HG02870 (cell line): ENCODE results near the gene PTH.

Experiments used
- ATAC-seq: cut with Tn5 transposase; IDR thresholded peaks from one replicate; pipeline ENCODE4 v1.9.1; 2021; ENCODE audit warnings: mild to moderate bottlenecking, moderate library complexity; ENCODE audit not compliant: unreplicated experiment

PTH gene

DNA sequence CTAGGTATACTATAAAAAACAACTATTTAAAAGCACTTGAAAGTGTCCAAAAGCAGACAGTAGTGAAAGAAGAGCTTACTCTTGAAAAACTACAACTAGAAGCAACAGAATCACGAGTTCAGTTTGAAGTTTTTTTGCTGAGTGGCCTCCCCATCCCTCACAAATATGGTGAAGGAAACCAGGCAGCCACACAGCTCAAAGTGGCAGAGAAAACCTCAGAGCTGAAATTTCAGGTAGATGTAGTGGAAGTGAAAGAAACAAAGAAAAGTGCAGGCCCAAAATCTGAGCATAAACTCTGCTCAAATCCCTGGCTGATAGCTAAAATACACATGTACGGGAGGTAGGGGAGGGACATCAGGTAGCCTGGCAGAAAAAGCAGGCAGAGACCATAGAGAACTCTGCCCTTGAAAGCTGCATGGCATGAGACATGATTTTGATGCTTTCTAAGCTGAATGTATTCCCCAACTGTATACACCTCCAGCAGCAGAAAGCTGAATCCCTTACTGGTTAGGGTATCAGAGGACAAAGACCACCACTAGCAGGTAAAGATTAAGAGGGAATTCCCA, 44.9 kb downstream of the PTH start:
- ATAC-seq, result peak; percentile 74

DNA sequence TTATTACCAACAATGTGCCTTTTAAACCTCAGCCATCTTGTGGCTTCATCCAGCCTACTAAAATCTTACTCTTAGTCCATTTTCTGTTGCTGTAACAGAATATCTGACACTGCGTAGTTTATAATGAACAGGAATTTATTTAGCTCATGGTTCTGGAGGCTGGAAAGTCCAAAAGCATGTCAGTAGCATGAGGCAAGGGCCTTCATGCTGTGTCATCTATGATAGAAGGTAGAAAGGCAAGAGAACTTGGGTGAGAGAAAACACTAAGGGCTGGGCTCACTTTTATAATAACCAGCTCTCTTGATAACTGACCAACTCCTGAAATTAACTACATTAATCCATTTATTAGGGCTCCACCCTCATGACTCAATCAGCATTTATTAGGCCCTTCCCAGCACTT, 46.3 kb downstream of the PTH start:
- no peak for ATAC-seq

DNA sequence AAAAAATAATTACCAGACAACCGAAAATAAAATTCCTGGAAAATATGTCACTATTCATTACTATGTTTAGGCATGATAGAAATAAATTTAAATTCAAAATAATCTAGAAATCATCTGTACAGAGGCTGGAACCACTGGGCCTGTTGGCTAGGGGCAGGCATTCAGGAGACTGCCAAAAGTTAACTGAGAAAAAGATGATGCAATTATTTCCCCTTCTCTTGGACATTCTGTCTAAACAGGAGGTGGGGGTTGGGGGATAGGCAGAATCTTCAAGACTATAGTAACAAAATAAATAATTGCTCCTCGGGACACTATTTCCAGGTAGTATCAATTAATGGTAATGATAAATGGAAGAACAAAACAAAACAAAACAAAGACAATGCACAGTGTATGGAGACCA, 46.9 kb downstream of the PTH start:
- ATAC-seq, result no peak

DNA sequence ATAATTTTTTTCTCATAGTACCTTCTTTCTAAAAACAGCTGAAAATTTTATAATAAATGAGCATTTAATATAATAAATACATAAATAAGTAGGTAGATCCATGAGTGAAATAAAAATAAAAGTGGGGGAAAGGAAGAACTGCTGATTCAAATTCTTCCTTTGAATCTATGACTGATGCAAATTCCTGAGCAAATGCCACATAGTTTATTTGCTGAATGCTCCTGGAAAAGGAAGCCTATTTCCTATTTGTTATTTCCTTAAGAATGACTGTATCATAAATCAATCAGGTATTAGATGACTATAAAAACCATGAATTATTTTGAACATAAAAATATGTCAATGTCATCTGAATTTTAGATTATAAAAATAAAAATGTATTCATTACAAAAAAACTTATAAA, 49.4 kb downstream of the PTH start:
- no peak for ATAC-seq

DNA sequence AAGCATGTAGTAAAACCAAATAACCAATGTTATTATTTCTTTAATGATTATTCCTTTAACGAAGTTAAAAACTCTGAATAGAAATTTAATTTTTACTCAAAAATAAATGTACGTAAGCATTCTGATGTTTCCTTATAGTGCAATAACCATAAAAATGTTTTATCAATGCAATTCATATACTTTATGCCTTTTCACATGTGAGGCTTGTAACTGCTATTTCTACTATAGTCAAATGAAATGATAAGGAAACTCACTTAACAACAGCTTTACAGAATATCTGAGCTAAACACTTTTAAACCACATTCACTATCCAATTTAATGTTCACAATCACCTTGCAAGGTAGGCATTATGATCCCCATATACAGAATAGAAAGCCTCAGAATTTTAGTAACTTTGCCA, 50.2 kb downstream of the PTH start:
- no peak for ATAC-seq
